ENCODE data around the gene E2F6. TPM values are rescaled to one million over a fixed set of nuclear protein-coding genes. Genes with fewer than 3 reads are reported as not detected.

The E2F6 gene
- total and polyA plus RNA-seq, 9 donors = 15.0 to 23.2 (median 18.5) TPM

DNA sequence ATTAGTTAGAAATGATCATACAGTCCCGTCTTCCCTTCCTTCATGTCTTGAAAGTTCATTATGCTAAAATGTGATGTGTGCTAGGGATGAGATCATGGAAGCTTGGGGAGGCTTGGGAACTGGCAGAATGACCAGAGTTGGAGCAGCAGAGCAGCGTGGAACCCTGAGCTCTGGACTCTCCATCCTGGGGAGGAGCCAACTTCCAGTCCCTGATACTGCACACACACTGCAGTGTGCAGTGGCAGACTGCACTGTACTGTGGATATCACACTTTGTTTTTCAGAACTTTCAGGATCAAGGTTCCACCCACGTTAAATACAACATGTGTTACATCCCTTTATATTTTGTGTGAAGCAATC lies 40.6 kb upstream of the E2F6 start:
- peaks cover 11% of the 10 kb centered on the region for H3K4me1 ChIP-seq (ENCODE audit: control insufficient read depth, insufficient read depth, low read length)
- no peak overlapping the region for H3K4me3 ChIP-seq (ENCODE audit: low read length)
- no peaks in the 10 kb centered on the region for H3K27me3 ChIP-seq (ENCODE audit: control insufficient read depth, insufficient read depth, low read length)
- DNase-seq = peak; percentile 74
- no peaks in the 10 kb centered on the region for H3K36me3 ChIP-seq (ENCODE audit: control insufficient read depth, insufficient read depth, low read length)
- 25% methylated on average over 1 of the region's 3 CpGs for WGBS (ENCODE audit: insufficient coverage)
- H3K9me3 ChIP-seq (replicated peaks; ENCODE audit: control insufficient read depth, low read depth, low read length) = peaks cover 7% of the 10 kb centered on the region
- no peak overlapping the region for H3K27ac ChIP-seq (ENCODE audit: low read length)

DNA sequence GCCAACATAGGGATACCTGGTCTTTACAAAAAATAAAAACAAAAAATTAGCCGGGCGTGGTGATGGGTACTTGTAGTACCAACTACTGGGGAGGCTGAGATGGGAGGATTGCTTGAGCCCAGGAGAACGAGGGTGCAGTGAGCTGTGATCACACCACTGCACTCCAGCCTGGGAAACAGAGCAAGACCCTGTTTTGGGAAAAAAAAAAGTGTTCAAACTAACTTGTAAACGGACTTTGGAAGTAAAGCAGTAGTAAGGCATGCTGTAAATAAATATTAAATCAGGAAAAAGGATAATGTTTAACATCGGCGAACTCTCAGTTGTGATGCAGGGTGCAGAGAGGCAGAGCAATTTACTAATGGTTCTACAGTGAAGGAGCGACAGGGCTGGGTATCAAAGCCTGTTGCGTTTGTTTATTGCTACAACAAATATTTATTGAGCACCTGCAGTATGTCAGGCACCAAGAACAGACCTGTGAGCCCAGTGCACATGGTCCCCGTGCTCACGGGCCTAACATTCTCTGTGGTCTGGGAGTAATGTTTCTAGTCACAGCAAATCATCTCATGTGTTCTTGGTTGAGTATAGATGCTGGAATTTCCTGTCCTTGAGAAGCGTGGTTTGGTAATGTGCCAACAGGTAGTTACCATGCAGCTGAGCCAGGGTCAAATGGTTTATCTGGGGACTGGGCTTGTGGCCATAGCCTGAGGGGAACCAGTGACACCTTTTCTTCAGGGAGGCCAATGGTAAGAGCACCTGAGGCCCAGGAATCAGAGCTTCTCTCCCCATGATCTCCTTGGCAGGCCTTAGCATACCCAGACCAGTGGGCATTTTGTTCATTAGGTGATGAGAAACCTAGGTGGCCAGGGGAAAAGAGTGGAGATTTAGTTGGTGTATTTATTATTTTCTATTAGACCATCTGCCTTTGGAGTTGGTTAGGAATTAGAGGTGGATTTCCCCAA lies 40.0 kb upstream of the E2F6 start:
- 68% methylated on average over 9 of the region's 11 CpGs for WGBS (ENCODE audit: insufficient coverage)
- no peak overlapping the region for H3K4me3 ChIP-seq (ENCODE audit: low read length)
- no peak for DNase-seq
- H3K36me3 ChIP-seq (ENCODE audit: control insufficient read depth, insufficient read depth, low read length) = no peaks in the 10 kb centered on the region
- H3K27me3 ChIP-seq (ENCODE audit: control insufficient read depth, insufficient read depth, low read length) = no peaks in the 10 kb centered on the region
- peaks cover 11% of the 10 kb centered on the region for H3K4me1 ChIP-seq (ENCODE audit: control insufficient read depth, insufficient read depth, low read length)
- peaks cover 7% of the 10 kb centered on the region for H3K9me3 ChIP-seq (replicated peaks; ENCODE audit: control insufficient read depth, low read depth, low read length)
- peak overlapping the region; percentile 48 for H3K27ac ChIP-seq (ENCODE audit: low read length)

- no peak for DNase-seq
- Histone ChIP-seq H3K27ac (ENCODE audit: low read length) (no peak overlapping the region), H3K4me1 (ENCODE audit: control insufficient read depth, insufficient read depth, low read length) (peaks cover 23% of the 10 kb centered on the region), H3K36me3 (ENCODE audit: control insufficient read depth, insufficient read depth, low read length) (no peaks in the 10 kb centered on the region), H3K27me3 (ENCODE audit: control insufficient read depth, insufficient read depth, low read length) (no peaks in the 10 kb centered on the region), H3K4me3 (ENCODE audit: low read length) (no peak overlapping the region), H3K9me3 (replicated peaks; ENCODE audit: control insufficient read depth, low read depth, low read length) (peaks cover 7% of the 10 kb centered on the region)
- no CpG with 5 or more reads among the region's 8 CpGs for WGBS (ENCODE audit: insufficient coverage)
These were observed 37.5 kb upstream of the E2F6 start for GRCh38 chr2:11503354-11503927.

- 76% methylated on average over 2 of the region's 4 CpGs for WGBS (ENCODE audit: insufficient coverage)
- H3K36me3 ChIP-seq (ENCODE audit: control insufficient read depth, insufficient read depth, low read length) = no peaks in the 10 kb centered on the region
- H3K27me3 ChIP-seq (ENCODE audit: control insufficient read depth, insufficient read depth, low read length) = no peaks in the 10 kb centered on the region
- no peak for DNase-seq
- peaks cover 23% of the 10 kb centered on the region for H3K4me1 ChIP-seq (ENCODE audit: control insufficient read depth, insufficient read depth, low read length)
- H3K9me3 ChIP-seq (replicated peaks; ENCODE audit: control insufficient read depth, low read depth, low read length) = peaks cover 7% of the 10 kb centered on the region
- H3K4me3 ChIP-seq (ENCODE audit: low read length) = no peak overlapping the region
- H3K27ac ChIP-seq (ENCODE audit: low read length) = no peak overlapping the region
These were observed 36.9 kb upstream of the E2F6 start for GRCh38 chr2:11502740-11503292.

- Histone ChIP-seq H3K4me3 (ENCODE audit: low read length) (no peak overlapping the region), H3K9me3 (replicated peaks; ENCODE audit: control insufficient read depth, low read depth, low read length) (peaks cover 7% of the 10 kb centered on the region), H3K27me3 (ENCODE audit: control insufficient read depth, insufficient read depth, low read length) (no peaks in the 10 kb centered on the region), H3K27ac (ENCODE audit: low read length) (no peak overlapping the region), H3K4me1 (ENCODE audit: control insufficient read depth, insufficient read depth, low read length) (peaks cover 14% of the 10 kb centered on the region), H3K36me3 (ENCODE audit: control insufficient read depth, insufficient read depth, low read length) (no peaks in the 10 kb centered on the region)
- no peak for DNase-seq
- WGBS (ENCODE audit: insufficient coverage) = 78% methylated on average over 3 of the region's 5 CpGs
These were observed 34.8 kb upstream of the E2F6 start for GRCh38 chr2:11500702-11501303.

DNA sequence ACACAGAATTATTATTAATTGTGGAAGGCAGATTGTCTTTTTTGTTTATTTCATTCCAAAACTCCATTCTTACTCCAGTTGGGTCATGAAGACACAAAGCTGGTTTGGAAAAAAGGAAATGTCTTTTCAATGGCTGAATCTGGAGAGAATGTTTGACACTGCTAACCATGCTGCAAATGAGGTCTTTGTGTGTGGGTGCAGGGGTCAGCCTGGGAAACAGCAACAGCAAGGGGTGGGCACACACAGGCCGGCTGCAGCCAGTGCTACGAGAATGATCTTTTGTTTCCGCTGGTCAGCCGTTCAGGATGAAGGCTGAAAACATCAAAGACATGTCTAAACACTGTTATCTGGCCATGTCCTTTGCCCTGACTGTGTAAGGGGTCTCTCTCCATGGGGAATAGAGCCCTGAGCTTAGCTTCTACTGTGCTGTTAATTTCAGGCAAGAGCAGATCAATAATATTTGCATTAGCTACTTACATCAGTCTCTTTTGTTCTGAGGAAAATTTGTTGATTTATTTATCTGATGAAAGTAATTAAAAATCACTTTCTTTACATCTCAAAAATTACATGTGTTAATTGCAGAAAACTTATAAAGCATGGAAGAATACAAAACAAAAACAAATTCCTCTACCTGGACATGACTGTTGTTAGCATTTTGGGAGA lies 33.3 kb upstream of the E2F6 start:
- DNase-seq = no peak
- Histone ChIP-seq H3K9me3 (replicated peaks; ENCODE audit: control insufficient read depth, low read depth, low read length) (peaks cover 7% of the 10 kb centered on the region), H3K4me1 (ENCODE audit: control insufficient read depth, insufficient read depth, low read length) (peaks cover 14% of the 10 kb centered on the region), H3K27me3 (ENCODE audit: control insufficient read depth, insufficient read depth, low read length) (no peaks in the 10 kb centered on the region), H3K36me3 (ENCODE audit: control insufficient read depth, insufficient read depth, low read length) (no peaks in the 10 kb centered on the region), H3K27ac (ENCODE audit: low read length) (no peak overlapping the region), H3K4me3 (ENCODE audit: low read length) (no peak overlapping the region)
- WGBS (ENCODE audit: insufficient coverage) = 26% methylated on average over 4 of the region's 4 CpGs

DNA sequence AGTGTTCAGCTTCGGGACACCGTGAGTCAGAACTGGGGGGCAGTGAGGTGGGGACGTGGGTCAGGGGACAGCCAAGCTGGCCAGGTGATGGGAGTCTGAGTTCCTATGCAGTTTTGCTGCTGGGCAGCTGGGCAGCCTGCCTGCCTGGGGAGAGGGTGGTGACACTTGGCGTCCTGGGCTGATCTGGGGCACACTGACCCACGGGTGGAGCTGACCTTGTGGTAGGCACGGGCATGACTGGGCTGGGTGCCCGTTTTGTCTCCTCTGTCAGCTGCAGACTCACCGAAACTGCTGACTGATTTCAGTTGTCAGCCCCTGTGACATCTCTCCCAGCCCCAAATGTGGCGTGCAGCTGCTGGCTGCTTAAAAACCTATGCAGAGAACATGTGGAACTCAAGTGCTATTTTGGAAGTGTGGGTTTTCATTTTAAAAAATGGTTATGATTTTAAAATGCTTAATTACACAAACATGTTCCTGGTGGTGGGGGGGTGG lies 32.6 kb upstream of the E2F6 start:
- no peaks in the 10 kb centered on the region for H3K27me3 ChIP-seq (ENCODE audit: control insufficient read depth, insufficient read depth, low read length)
- peak overlapping the region; percentile 25 for H3K27ac ChIP-seq (ENCODE audit: low read length)
- peaks cover 14% of the 10 kb centered on the region for H3K4me1 ChIP-seq (ENCODE audit: control insufficient read depth, insufficient read depth, low read length)
- no peak overlapping the region for H3K4me3 ChIP-seq (ENCODE audit: low read length)
- 33% methylated on average over 8 of the region's 9 CpGs for WGBS (ENCODE audit: insufficient coverage)
- H3K9me3 ChIP-seq (replicated peaks; ENCODE audit: control insufficient read depth, low read depth, low read length) = peaks cover 6% of the 10 kb centered on the region
- no peaks in the 10 kb centered on the region for H3K36me3 ChIP-seq (ENCODE audit: control insufficient read depth, insufficient read depth, low read length)
- peak; percentile 80 for DNase-seq

GRCh38 chr2:11495844-11496681 lies 30.1 kb upstream of the E2F6 start:
- Histone ChIP-seq H3K9me3 (replicated peaks; ENCODE audit: control insufficient read depth, low read depth, low read length) (no peaks in the 10 kb centered on the region), H3K4me3 (ENCODE audit: low read length) (no peak overlapping the region), H3K27ac (ENCODE audit: low read length) (no peak overlapping the region), H3K27me3 (ENCODE audit: control insufficient read depth, insufficient read depth, low read length) (no peaks in the 10 kb centered on the region), H3K4me1 (ENCODE audit: control insufficient read depth, insufficient read depth, low read length) (peaks cover 21% of the 10 kb centered on the region), H3K36me3 (ENCODE audit: control insufficient read depth, insufficient read depth, low read length) (no peaks in the 10 kb centered on the region)
- 44% methylated on average over 14 of the region's 30 CpGs for WGBS (ENCODE audit: insufficient coverage)
- no peak for DNase-seq

DNA sequence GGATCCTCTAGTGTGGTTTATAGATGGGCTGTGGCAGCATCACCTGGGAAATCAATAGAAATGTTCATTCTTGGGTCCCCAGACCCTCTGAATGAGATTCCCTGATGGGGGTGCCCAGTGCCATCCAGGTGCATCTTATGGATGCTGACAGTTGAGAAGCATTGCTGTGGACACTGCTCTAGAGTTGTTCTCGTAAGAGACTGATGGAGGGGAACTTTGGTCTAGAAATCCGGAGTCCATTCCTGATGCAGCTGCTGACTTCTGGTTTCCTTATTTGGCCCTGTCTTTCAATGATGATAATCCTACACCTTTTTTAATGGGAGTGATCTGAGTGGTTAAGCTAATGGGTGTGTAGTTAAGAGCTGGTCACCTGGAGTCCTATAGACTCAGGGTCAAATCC lies 28.3 kb upstream of the E2F6 start:
- Histone ChIP-seq H3K4me1 (ENCODE audit: control insufficient read depth, insufficient read depth, low read length) (peaks cover 15% of the 10 kb centered on the region), H3K9me3 (replicated peaks; ENCODE audit: control insufficient read depth, low read depth, low read length) (peaks cover 4% of the 10 kb centered on the region), H3K36me3 (ENCODE audit: control insufficient read depth, insufficient read depth, low read length) (no peaks in the 10 kb centered on the region), H3K27me3 (ENCODE audit: control insufficient read depth, insufficient read depth, low read length) (no peaks in the 10 kb centered on the region), H3K27ac (ENCODE audit: low read length) (no peak overlapping the region), H3K4me3 (ENCODE audit: low read length) (no peak overlapping the region)
- WGBS (ENCODE audit: insufficient coverage) = no CpG with 5 or more reads among the region's 2 CpGs
- DNase-seq = no peak

Data from muscle of leg (tissue), 11 donors.